ENCODE results near the gene GPR65. TPM values are rescaled to one million over a fixed set of nuclear protein-coding genes. Genes with fewer than 3 reads are reported as not detected.
A peak's percentile ranks its signal among the peaks of the same experiment; 100 is the strongest.

The GPR65 gene, protein sequence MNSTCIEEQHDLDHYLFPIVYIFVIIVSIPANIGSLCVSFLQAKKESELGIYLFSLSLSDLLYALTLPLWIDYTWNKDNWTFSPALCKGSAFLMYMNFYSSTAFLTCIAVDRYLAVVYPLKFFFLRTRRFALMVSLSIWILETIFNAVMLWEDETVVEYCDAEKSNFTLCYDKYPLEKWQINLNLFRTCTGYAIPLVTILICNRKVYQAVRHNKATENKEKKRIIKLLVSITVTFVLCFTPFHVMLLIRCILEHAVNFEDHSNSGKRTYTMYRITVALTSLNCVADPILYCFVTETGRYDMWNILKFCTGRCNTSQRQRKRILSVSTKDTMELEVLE
- under 0.01 and 0.24 TPM in 2 replicates for total RNA-seq (2014; rRNA removed; shearing (Covaris generic))

DNA sequence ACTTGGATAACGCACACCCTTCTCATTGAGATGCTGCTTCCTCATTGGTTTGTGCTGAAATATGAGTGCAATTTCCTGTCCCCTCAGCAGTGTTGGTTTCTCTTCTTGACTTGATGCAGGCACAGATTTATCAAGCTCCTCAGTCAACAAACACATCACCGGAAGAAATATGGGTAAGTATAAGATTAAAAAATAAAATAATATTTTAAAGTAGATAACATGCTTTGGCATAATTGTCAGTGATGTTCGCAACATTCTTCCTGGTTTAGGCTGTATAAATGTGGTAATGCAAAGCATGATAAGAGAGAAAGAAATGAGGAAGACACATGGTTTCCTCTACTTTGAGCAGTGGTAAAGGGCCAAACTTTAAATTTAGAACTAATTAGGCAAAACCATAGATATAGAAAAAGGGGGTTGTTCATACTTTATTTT, at the start of gene GPR65:
TSS of gene GPR65 (plus strand) at position 86 of the 432 bp plus-strand sequence. CDS start 5,713 bp downstream, outside the sequence.
- DNase-seq (ENCODE audit: low read depth) = no peak

DNA sequence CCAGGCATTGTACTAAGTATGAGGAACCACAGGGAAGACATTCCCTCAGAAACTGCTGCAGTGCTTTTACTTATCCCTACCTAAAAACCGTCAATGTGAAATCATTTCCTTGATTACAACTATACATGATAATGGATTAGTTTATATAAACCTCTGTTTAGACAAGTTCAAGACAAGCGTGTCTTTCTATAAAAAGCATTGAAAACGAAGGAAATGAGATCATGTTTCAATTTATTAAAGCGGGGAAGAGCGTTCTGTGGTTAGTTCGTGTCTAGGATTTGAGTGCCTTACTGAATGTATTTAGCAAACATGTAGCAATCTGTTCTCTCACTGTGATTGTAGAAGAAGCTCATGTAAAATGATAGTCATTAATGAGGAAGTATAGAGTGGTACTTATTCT, 49.4 kb upstream of the GPR65 start:
- no peak for DNase-seq (ENCODE audit: low read depth)

DNA sequence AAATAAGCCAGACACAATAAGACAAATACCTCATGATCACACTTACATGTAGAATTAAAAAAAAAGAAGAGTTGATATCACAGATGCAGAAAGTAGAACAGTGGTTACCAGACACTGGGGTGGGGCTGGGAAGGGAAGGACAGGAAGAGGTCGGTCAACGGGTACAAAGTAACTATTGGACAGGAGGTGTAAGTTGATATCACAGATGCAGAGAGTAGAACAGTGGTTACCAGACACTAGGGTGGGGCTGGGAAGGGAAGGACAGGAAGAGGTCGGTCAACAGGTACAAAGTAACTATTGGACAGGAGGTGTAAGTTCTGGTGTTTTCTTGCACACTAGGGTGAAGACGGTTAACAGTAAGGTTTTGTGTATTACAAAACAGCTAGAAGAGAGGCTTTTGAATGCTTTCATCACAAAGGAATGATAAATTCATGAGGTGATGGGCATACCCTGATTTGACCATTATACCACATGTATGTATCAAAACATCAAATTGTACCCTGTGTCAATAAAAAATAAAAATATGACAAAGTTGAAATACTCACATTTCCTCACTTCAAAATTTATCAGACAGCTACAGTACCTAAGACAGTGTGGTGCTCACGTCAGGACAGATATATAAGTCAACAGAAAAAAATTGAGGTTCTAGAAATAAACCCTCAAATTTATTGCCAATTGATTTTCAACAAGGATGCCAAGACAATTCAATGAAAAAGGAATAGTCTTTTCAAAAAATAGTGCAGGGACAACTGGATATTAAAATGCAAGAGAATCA, 44.7 kb upstream of the GPR65 start:
- no peak for DNase-seq (ENCODE audit: low read depth)

DNA sequence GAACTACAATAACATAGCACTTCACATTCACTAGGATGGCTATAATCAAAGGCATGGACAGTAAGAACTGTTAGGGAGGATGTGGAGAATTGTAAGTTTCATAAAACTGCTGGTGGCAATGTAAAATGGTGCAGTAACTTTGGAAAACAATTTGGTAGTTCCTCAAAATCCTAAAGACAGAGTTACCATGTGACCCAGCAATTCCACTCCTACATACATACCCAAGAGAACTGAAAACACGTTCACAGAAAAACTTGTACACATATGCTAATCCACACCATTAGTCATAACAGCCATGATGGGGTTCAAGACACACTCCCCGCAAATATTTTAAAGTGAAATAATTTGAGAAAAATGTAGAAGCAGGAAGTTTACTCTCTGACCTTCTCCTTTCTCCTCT, 43.7 kb upstream of the GPR65 start:
- no peak for DNase-seq (ENCODE audit: low read depth)

DNA sequence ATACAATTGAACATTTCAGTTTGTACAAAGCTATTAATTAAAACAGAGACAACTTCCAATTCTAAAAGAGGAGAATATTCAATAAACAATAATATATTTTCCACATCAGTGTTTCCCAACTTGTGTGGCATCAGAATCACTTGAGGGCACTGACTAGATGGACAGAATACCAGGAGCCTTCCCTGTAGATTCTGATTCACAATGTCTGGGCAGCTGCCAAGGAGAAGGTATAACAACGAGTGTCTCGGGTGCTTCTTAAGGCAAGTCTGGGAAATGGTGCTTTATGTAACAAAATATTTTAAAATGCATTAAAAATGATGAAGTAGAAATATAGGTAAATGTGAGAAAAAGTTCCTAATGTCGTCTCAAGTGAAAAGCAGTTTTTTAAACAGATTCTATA, 38.1 kb upstream of the GPR65 start:
- peak; percentile 17 for DNase-seq (ENCODE audit: low read depth)

DNA sequence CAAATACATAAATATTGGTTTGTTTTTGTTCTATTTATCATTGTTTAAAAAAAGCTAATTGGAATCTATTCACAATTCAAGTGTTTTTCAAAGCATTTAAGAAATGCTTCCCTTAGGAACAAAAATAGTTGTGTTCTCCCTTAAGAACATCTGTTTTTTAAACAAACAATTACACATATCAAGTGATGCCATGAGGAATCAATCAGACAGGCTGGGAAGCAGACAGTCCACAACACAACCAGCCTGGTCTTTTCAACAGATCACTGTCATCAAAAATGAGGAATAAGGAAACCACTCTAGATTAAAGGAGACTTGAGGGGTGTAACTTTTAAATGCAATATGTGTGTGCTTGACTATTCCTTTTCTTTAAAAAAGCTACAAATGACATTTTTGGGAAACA, 37.4 kb upstream of the GPR65 start:
- DNase-seq (ENCODE audit: low read depth) = no peak

DNA sequence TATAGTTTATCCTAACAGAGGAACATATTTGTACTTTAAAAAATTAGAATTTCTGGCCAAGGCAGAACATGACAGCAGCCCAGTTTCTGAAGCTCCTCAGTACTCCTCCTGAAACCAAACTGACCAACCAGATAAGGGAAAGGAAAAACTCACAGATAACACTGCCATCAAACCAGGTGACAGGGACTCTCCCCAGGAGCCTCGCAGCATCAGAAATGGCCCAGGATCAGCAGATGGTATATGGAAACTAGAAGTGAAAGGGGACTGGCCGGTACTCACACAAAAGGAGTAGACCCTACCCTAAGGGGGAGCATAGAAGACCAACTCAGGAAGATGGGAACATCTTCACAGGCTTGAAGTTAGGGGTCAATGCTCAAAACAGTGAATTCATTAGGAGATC, 33.9 kb upstream of the GPR65 start:
- no peak for DNase-seq (ENCODE audit: low read depth)

DNA sequence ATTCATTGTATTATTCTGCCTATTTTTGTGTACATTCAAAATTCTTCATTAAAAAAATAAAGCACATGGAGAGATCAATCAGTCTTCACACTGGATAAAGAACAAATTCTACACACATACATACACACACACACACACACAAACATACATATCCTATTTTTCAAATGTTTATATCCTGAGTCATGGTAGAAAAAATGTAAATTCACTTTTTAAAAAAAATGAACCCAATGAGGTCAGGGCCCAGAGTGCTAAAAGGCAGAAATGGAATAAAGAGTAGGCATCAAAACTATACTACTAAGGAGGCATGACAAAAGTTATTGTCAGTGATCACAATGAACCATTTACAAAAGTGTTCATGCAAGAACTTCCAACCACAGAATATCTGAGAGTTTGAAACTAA, 29.3 kb upstream of the GPR65 start:
- DNase-seq (ENCODE audit: low read depth) = no peak

DNA sequence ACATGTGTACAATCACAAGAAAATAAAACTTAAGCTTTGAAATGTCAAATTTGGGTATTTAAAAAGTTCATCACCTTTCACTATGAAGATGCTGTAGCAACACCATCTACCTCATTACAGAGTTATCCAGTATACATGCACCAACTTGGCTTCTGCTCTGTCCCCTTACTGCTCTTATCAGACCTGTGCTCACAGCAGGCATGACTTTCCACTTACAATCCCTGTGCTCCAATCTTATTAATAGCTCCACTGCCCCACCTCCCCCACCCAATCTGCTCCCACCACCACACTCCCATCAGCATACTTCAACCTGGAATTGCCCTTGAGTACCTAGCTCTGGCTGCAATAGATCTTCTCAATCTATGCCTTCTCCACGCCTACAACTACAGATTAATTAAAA, 25.2 kb upstream of the GPR65 start:
- no peak for DNase-seq (ENCODE audit: low read depth)

DNA sequence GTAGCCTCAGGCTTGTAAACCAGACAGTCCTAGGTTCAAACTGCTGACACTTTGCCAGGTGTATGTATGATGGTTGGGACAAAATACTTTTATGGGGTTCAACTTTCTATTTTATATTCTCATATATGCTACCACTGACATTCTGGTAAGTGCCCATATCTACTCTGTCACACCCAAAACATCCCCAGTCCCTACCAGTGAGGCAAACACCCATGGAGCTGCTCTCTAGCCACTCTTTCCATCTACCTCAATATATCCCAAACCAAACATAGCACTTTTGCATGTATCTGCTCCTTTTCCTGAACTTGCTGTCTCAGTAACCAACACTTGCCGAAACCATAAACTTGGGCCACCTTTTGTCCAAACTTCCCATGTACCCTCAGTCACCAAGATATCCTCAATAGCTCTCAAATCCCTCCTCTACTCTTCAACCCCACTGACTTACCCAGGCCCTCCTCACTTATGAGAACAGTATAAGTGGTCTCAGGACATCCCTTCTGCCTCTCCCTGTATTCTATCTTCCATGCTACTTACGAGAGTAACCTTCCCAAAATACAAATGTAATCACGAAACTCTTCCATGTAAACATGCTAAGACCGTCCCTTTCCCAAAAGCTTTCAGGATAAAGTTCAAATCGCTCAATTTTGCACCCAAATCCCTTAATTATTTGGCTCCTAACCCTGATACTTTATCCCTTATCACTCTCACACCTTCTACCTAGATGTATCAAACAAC, 15.5 kb upstream of the GPR65 start:
- DNase-seq (ENCODE audit: low read depth) = no peak

DNA sequence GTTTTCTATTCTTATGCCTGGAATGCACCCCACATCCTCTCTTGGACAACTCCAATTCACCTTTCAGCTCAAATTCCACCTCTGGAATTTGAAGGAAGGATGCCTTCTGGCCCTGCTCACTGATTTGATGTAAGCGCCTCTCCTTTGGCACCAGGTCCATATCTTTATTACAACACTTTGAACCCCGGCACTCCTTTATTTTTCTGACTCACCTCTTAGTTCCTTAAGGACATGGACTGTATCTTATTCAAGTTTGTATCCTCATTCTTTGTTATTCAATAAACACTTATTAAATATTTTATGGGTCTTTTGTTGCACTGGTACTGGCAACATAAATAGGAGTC, 15.0 kb upstream of the GPR65 start:
- no peak for DNase-seq (ENCODE audit: low read depth)

DNA sequence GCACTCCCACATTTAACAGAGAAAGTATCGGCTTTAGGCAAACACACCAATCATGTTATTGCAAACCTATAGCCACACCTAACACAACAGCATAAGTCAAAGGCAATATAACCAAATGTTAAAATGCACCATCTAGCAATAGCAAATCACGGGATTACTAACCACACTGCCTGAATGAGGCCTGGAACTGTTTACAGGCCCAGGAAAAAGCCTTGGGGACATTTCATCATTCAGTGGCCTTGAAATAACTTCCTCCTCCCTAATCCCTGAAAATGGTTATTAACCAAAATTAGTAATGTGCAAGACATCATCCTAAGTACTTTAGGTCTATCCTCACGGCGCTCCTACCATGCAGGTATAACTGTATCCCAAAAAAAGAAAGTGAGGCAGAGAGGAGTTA, 14.3 kb upstream of the GPR65 start:
- DNase-seq (ENCODE audit: low read depth) = no peak

DNA sequence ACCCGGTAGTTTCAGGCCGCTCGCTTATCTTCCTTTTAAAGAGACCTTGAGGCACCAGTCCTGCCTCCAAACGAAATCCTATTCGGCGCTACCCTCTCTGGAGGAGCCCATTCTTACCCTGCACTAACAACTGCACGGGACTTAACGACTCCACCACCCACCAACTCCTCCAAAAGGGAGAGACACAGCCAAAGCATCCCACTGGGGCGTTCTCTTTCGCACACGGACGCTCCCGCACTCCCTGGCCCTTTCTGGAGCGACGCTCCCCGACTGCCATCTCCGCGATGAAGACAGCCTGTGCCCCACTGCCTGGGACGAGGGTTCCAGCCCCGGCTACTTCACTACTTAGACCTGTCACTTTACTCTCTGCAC, 12.6 kb upstream of the GPR65 start:
- no peak for DNase-seq (ENCODE audit: low read depth)

DNA sequence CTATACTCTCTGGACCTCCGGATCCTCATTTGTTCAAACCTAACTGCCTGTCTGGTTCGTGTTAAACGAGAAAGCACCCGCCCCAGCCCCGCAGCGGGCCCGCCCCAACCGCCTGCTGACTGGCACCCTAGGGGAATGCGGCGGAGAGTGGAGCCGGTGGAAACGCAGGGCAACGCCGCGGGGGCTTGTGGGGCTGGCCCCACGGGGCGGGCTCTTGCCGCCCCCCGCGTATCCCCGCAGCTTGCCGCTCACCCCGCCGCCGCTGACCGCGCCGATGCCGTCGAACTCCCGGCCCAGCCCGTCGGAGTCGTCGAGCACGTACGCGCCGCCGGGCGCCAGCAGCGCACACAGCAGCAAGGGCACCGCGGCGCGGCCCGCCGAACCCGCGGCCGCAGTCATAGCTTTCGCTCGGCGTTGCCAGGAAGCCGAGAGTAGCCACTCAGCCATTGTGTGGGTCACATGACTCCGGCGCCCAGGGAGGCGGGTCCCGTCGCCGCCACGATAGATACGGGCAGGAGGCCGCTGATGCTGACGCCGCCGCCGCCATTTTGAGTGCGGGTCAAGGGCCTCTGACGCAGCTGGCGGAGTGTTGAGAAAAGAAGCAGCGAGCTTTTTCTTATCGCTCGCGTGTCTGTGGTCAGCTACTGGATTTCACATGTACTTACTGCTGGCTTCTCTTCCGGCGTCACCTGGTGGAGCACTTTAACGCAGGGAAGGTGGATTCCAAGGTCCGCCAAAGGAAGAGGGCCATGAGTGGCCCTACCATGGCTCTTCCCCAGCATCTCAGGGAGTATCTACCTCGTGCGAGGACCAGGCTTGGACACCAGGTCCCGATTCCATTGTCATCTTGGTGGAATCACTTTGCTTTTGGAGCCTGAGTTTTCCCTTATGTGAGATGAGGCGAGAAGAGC, 12.0 kb upstream of the GPR65 start, which contains the start of gene GALC:
TSS of gene GALC (minus strand) at position 465 of the 911 bp plus-strand sequence. CDS start at position 447, 18 bp downstream.
- DNase-seq (ENCODE audit: low read depth) = peak; percentile 84

DNA sequence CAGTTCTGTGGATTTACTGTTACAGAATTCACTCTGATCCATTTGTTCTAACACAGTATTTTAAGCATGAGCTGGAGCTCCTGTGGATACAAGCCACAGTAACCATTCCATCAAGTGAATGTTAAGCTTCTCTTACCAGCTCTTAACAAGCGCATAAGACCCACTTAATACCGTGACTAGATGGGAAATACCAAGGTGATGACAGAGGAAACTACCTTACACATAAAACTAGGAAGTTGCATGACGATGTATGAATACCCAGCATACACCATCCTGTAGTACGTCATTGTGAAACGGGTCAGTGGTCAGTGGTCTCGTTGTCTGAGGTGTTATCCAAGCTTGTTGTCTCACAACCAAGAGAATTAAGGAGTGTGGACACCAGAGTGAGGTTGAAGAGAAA, 10.0 kb upstream of the GPR65 start:
- no peak for DNase-seq (ENCODE audit: low read depth)

DNA sequence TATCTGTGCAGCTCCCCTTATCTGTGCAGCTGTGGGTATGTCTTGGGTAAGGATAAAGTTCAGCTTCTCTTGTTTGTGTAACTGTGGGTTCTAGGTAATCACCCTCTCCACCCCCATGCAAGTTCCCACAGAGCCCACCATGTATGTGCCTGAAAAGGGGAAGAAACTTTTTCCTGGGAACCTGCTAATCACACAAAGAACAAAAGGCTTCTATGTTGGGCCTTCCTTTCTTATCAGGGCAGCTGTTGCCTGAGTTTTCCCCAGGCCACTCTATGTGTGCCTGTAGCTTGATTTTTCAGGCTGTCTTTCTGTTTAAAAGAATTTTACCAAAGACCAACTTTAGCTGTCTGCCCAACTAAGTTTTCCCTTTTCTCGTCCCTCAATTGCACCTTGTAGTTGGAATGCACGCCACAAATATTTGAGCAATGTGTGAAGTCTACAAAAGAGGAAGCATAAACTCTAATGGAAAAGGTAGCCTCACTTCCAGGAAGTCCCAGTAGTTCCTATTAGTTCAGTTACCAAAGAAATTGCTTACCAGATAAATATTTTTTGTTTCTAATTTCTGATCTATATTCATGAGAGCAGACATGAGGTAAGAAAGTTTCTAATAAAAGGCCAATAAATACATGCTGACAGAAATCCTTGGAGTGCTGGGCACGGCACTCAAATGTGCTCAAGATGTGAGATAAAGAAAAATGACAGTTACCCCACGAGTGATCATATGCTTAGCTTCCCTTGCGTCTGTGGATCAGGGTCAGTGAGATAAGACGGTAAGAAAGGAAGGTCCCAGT, 9.2 kb upstream of the GPR65 start:
- no peak for DNase-seq (ENCODE audit: low read depth)

DNA sequence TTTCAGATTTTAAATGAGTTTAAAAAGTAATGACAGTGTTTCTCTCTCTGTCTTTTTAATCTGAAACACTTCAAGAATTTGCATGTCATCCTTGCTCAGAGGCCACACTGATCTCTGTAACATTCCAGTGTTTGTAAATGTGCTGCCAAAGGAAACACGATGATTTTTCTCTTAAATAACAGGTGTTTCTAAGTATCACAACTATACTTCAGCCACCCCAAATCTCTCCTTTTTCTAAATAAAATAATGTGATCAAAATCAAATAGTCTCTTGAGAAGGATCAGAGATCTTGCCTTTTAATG, 8.7 kb upstream of the GPR65 start:
- no peak for DNase-seq (ENCODE audit: low read depth)

DNA sequence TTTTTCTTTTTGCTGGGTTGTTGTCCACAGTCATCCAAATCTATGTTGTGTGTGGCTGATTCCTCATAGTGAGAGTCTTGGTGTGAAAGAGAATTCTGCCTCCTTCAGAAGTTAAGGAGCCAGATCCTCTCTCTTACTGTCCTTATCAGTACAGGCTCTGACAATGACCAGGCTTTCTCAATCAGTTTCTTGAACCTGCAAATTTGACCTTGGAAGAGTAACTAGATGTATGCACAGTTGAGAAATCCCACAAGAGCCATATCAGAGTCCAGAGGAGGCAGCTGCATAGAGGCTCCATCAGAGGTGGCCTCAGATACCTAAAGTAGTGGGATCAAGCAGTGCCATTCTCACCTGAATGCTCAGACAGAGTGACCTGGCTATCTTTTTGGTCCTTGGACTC, 6.5 kb upstream of the GPR65 start:
- DNase-seq (ENCODE audit: low read depth) = no peak

DNA sequence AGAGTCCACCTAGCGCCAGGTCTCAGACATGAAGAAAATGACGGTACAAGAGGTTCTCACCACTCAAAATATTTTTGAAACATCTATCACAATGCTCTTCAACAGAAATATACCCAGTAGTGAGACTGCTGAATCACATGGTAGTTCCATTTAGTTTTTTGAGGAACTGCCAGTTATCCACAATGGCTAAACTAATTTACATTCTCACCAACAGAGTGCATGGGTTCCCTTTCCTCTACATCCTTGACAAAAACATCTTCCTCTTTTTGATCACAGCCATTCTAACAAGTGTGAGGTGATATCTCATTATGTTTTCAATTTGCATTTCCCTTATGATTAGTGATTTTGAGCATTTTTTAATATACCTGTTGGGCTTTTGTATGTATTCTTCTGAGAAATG, 5.7 kb upstream of the GPR65 start:
- no peak for DNase-seq (ENCODE audit: low read depth)

DNA sequence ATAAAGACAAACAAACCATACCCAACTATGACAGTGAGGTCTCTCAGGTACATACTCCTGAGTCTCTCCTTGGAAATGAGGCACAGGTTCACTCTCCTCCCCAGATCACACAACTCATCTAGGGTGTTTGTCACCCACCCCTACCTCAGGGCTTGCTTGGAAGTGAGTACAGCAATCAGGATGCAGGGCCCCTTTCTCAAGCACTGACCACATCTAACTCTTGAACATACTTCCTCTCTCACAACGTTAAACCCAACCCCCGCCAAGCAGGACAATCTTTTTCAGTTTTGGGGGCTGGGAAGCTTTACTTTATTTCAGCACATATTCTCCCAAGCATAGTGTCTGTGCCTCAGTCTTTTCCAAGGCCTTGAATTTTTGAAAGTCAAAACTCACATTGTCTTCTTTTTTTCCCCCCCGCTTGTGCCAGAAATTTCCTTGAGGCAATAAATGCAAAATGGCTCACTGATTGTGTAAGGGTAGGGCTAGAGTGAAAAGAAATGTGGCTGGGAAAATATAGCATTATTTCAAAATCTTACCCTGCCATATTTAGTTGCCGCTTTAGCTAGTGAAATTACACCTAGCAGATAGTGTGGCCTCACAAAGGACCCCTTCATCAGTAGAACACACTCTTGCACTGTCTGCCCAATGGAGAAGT, 2.4 kb upstream of the GPR65 start:
- no peak for DNase-seq (ENCODE audit: low read depth)
